Neuronal stem cell (in vitro differentiated cells): Measurements from ENCODE around the gene PCLO. TPM values are rescaled to one million over a fixed set of nuclear protein-coding genes. Genes with fewer than 3 reads are reported as not detected.
A peak's percentile ranks its signal among the peaks of the same experiment; 100 is the strongest.

Source experiments
- DNase-seq: peaks from one replicate; pipeline ENCODE4 v3.0.0-alpha.2; 2013; ENCODE audit warnings: low spot score
- H2AFZ ChIP-seq: one replicate; pipeline ENCODE4 v1.6.1; 2013; ENCODE audit warnings: mild to moderate bottlenecking, low read length, inconsistent platforms
- H2AK5ac ChIP-seq: 2 replicates; pipeline ENCODE4 v1.6.1; 2013; ENCODE audit warnings: low read depth, mild to moderate bottlenecking, inconsistent platforms, low read length, moderate library complexity, mixed read lengths
- H2BK120ac ChIP-seq: 2 replicates; pipeline ENCODE4 v1.6.1; 2013; ENCODE audit warnings: low read depth, mild to moderate bottlenecking, inconsistent platforms, low read length, moderate library complexity, mixed read lengths
- H2BK12ac ChIP-seq: one replicate; pipeline ENCODE4 v1.6.1; 2013; ENCODE audit warnings: low read length, inconsistent platforms
- H2BK15ac ChIP-seq: 2 replicates; pipeline ENCODE4 v1.6.1; 2013; ENCODE audit warnings: mild to moderate bottlenecking, low read length, inconsistent platforms, mixed read lengths
- H2BK5ac ChIP-seq: one replicate; pipeline ENCODE4 v1.6.1; 2013; ENCODE audit warnings: inconsistent platforms, mild to moderate bottlenecking, low read length, moderate library complexity
- H3K14ac ChIP-seq: one replicate; pipeline ENCODE4 v1.6.1; 2013; ENCODE audit warnings: low read length, inconsistent platforms
- H3K18ac ChIP-seq: 2 replicates; pipeline ENCODE4 v1.6.1; 2013; ENCODE audit warnings: low read length, inconsistent platforms
- H3K23ac ChIP-seq: 2 replicates; pipeline ENCODE4 v1.6.1; 2013; ENCODE audit warnings: low read depth, mild to moderate bottlenecking, mixed read lengths, low read length, inconsistent platforms; ENCODE audit not compliant: poor library complexity
- H3K27ac ChIP-seq: replicated peaks from 3 replicates; pipeline ENCODE4 v1.5.1; 2013; ENCODE audit warnings: low read length, inconsistent platforms
- H3K27me3 ChIP-seq, 3 experiments: 2 replicates each; pipeline ENCODE4 v1.6.1; 2013; ENCODE audit warnings: low read length in 3 of 3, mild to moderate bottlenecking in 2 of 3, inconsistent platforms in 1 of 3, low read depth in 1 of 3, mixed read lengths in 1 of 3, moderate library complexity in 1 of 3; ENCODE audit not compliant: control insufficient read depth in 3 of 3, insufficient read depth in 3 of 3
- H3K36me3 ChIP-seq, 2 donors: replicated peaks in 1 of 2; 2 replicates each; pipeline ENCODE4 v1.6.1; 2013; ENCODE audit warnings: low read length in 2 of 2; ENCODE audit not compliant: control insufficient read depth in 2 of 2, insufficient read depth in 2 of 2
- H3K4ac ChIP-seq: 2 replicates; pipeline ENCODE4 v1.6.1; 2013; ENCODE audit warnings: inconsistent platforms, mild to moderate bottlenecking, low read length, moderate library complexity
- H3K4me1 ChIP-seq, 2 donors: 1 replicate in 1 of 2; 2 replicates in 1 of 2; pipeline ENCODE4 v1.6.1; 2013; ENCODE audit warnings: low read length in 2 of 2, low read depth in 1 of 2; ENCODE audit not compliant: control insufficient read depth in 2 of 2, insufficient read depth in 1 of 2
- H3K4me2 ChIP-seq: one replicate; pipeline ENCODE4 v1.6.1; 2013; ENCODE audit warnings: mild to moderate bottlenecking, low read length, inconsistent platforms; ENCODE audit not compliant: insufficient read depth, poor library complexity, severe bottlenecking
- H3K4me3 ChIP-seq, 2 donors: 2 replicates each; pipeline ENCODE4 v1.5.1; 2013; ENCODE audit warnings: low read length in 2 of 2, mild to moderate bottlenecking in 2 of 2, inconsistent platforms in 1 of 2, moderate library complexity in 1 of 2
- H3K79me1 ChIP-seq: one replicate; pipeline ENCODE4 v1.6.1; 2013; ENCODE audit warnings: low read depth, mild to moderate bottlenecking, inconsistent platforms, low read length, moderate library complexity
- H3K9ac ChIP-seq: one replicate; pipeline ENCODE4 v1.6.1; 2013; ENCODE audit warnings: mild to moderate bottlenecking, low read depth, low read length, inconsistent platforms; ENCODE audit not compliant: poor library complexity
- H3K9me3 ChIP-seq, 2 donors: replicated peaks in 1 of 2; 2 replicates each; pipeline versions ENCODE3 to v1.6.1; 2013; ENCODE audit warnings: low read length in 2 of 2, mild to moderate bottlenecking in 2 of 2, inconsistent platforms in 1 of 2, low read depth in 1 of 2, mixed read lengths in 1 of 2, moderate library complexity in 1 of 2; ENCODE audit not compliant: control insufficient read depth in 2 of 2, insufficient read depth in 1 of 2
- H4K8ac ChIP-seq: one replicate; pipeline ENCODE4 v1.6.1; 2013; ENCODE audit warnings: low read depth, mild to moderate bottlenecking, inconsistent platforms, low read length, moderate library complexity
- H4K91ac ChIP-seq: one replicate; pipeline ENCODE4 v1.6.1; 2013; ENCODE audit warnings: low read length, low read depth, mild to moderate bottlenecking, inconsistent platforms; ENCODE audit not compliant: poor library complexity
- WGBS, 2 donors: extraction: QIAGEN DNeasy Blood & Tissue Kit; methylation state at CpG; one replicate each; pipeline ENCODE4 v1.1.7; 2013; ENCODE audit warnings: missing lambda C conversion rate in 2 of 2, mixed read lengths in 1 of 2; ENCODE audit not compliant: insufficient read length in 2 of 2, insufficient replicate concordance in 1 of 2; ENCODE audit errors: extremely low coverage in 2 of 2; 5-methylcytosine and 5-hydroxymethylcytosine counted together
- polyA plus RNA-seq, 2 experiments: library from polyadenylated mRNA; stranded (reverse); fragments of 200-250 nt; gene quantifications; one replicate each; pipeline ENCODE4 v1.2.3, GENCODE V29; 2013

The PCLO gene, protein sequence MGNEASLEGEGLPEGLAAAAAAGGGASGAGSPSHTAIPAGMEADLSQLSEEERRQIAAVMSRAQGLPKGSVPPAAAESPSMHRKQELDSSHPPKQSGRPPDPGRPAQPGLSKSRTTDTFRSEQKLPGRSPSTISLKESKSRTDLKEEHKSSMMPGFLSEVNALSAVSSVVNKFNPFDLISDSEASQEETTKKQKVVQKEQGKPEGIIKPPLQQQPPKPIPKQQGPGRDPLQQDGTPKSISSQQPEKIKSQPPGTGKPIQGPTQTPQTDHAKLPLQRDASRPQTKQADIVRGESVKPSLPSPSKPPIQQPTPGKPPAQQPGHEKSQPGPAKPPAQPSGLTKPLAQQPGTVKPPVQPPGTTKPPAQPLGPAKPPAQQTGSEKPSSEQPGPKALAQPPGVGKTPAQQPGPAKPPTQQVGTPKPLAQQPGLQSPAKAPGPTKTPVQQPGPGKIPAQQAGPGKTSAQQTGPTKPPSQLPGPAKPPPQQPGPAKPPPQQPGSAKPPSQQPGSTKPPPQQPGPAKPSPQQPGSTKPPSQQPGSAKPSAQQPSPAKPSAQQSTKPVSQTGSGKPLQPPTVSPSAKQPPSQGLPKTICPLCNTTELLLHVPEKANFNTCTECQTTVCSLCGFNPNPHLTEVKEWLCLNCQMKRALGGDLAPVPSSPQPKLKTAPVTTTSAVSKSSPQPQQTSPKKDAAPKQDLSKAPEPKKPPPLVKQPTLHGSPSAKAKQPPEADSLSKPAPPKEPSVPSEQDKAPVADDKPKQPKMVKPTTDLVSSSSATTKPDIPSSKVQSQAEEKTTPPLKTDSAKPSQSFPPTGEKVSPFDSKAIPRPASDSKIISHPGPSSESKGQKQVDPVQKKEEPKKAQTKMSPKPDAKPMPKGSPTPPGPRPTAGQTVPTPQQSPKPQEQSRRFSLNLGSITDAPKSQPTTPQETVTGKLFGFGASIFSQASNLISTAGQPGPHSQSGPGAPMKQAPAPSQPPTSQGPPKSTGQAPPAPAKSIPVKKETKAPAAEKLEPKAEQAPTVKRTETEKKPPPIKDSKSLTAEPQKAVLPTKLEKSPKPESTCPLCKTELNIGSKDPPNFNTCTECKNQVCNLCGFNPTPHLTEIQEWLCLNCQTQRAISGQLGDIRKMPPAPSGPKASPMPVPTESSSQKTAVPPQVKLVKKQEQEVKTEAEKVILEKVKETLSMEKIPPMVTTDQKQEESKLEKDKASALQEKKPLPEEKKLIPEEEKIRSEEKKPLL (N-terminal part only)
- 1.2 TPM for polyA plus RNA-seq (2013, experiment 1 of 2)
- polyA plus RNA-seq (2013, experiment 2 of 2): 0.87 TPM

DNA sequence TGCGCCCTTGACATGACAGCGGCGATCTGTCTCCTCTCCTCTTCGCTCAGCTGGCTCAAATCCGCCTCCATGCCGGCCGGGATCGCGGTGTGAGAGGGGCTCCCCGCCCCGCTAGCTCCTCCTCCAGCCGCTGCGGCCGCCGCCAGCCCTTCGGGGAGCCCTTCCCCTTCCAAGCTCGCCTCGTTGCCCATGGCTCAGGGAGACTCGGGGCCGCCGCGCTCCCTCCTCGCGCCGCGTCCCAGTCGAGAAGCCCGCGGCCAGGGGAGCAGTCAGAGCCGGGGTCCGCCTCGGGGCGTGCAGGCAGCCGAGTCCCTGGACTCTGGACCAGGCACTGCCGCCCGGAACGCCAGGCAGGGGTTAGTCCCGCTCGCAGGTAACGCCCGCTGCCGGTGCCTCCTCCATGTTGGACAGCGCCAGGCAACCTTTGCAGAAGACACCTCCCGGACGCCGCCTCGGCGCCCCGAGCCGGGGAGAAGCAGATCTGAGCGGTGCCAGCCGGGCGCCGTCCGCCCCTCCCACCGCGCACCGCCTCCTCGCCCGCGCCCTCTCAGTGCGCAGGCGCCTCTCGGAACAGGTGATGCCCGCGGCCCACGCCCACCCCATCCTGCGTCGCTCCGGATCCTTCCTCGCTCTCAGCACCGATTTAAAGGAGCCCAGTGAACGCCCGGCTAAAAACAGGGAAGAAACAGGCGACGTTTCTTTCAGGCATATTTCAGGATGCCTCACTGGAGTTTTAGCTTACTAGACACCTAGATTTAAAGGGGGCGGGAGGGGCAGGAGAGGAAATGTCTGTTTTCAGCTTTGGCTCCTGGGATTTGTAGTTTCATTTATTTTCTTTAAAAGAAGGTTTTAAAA is at the start of gene PCLO:
Gene PCLO, minus strand, starts transcription at position 483 of the 855 bp plus-strand sequence. Its CDS starts 292 bp downstream, at position 191.
- Histone ChIP-seq H3K27ac (peak within 1 kb of the TSS; percentile 89), H3K79me1 (no peaks in the 10 kb centered on the region), H3K36me3 (no peaks in the 10 kb centered on the region), H3K23ac (no peak within 1 kb of the TSS), H2BK15ac (peak within 1 kb of the TSS; percentile 64), H3K27me3 (no peaks in the 10 kb centered on the region), H2BK120ac (no peak within 1 kb of the TSS), H3K4me2 (peak within 1 kb of the TSS; percentile 84), H2AK5ac (no peak within 1 kb of the TSS), H2BK12ac (no peak within 1 kb of the TSS), H3K9me3 (no peaks in the 10 kb centered on the region), H3K4me1 (peaks cover 0 to 7% of the 10 kb centered on the region in 2 donors), H3K18ac (peak within 1 kb of the TSS; percentile 87), H2AFZ (peak within 1 kb of the TSS; percentile 97), H3K4me3 (peak within 1 kb of the TSS; percentile 65 to 89), H3K9ac (peak within 1 kb of the TSS; percentile 81), H3K4ac (no peak within 1 kb of the TSS), H3K14ac (no peak within 1 kb of the TSS), H2BK5ac (no peak within 1 kb of the TSS), H4K8ac (no peak within 1 kb of the TSS), H4K91ac (no peak within 1 kb of the TSS)
- DNase-seq: peak; percentile 91
- WGBS, 2 donors: no CpG with 5 or more reads among the region's 77 CpGs

GRCh38 chr7:83211685-83212084 is 49.0 kb upstream of the PCLO start:
- Histone ChIP-seq H2BK12ac (no peak overlapping the region), H3K9me3 (no peaks in the 10 kb centered on the region), H3K14ac (no peak overlapping the region), H2AFZ (no peak overlapping the region), H2BK120ac (no peak overlapping the region), H2BK15ac (no peak overlapping the region), H3K79me1 (no peaks in the 10 kb centered on the region), H2BK5ac (no peak overlapping the region), H3K9ac (no peak overlapping the region), H4K8ac (no peak overlapping the region), H3K4me1 (no peaks in the 10 kb centered on the region), H3K4me2 (no peak overlapping the region), H3K36me3 (no peaks in the 10 kb centered on the region), H3K27me3 (no peaks in the 10 kb centered on the region), H3K23ac (no peak overlapping the region), H3K4me3 (no peak overlapping the region), H3K4ac (no peak overlapping the region), H4K91ac (no peak overlapping the region), H2AK5ac (no peak overlapping the region), H3K18ac (no peak overlapping the region), H3K27ac (no peak overlapping the region)
- no peak for DNase-seq
- WGBS, 2 donors: no CpG with 5 or more reads among the region's 1 CpG

- Histone ChIP-seq H2BK15ac (no peak overlapping the region), H3K79me1 (no peaks in the 10 kb centered on the region), H2AK5ac (no peak overlapping the region), H3K4me1 (no peaks in the 10 kb centered on the region), H2AFZ (no peak overlapping the region), H3K9me3 (no peaks in the 10 kb centered on the region), H2BK5ac (no peak overlapping the region), H3K23ac (no peak overlapping the region), H3K4me2 (no peak overlapping the region), H3K18ac (no peak overlapping the region), H3K14ac (no peak overlapping the region), H3K4ac (no peak overlapping the region), H2BK120ac (no peak overlapping the region), H3K27me3 (no peaks in the 10 kb centered on the region), H3K36me3 (no peaks in the 10 kb centered on the region), H2BK12ac (no peak overlapping the region), H3K9ac (no peak overlapping the region), H4K91ac (no peak overlapping the region), H3K27ac (no peak overlapping the region), H3K4me3 (no peak overlapping the region), H4K8ac (no peak overlapping the region)
- DNase-seq: no peak
- no CpG with 5 or more reads among the region's 3 CpGs for WGBS, 2 donors
Observed at GRCh38 chr7:83210479-83210878, 47.8 kb upstream of the PCLO start.
